Measurements from ENCODE around the gene PAF1.

PAF1 gene

GRCh38 chr19:39360599-39360998, 30.3 kb downstream of the PAF1 start:
- TF ChIP-seq CTCF (IDR thresholded peaks at IDR 0.05; ENCODE audit: low read depth, low read length): no peak
- DNase-seq (ENCODE audit: extremely low read depth, low read depth): no peak

GRCh38 chr19:39359026-39359425, 31.9 kb downstream of the PAF1 start:
- no peak for DNase-seq (ENCODE audit: extremely low read depth, low read depth)
- TF ChIP-seq CTCF (IDR thresholded peaks at IDR 0.05; ENCODE audit: low read depth, low read length): no peak

GRCh38 chr19:39356647-39357046, 34.3 kb downstream of the PAF1 start:
- TF ChIP-seq CTCF (IDR thresholded peaks at IDR 0.05; ENCODE audit: low read depth, low read length): no peak
- no peak for DNase-seq (ENCODE audit: extremely low read depth, low read depth)

GRCh38 chr19:39356073-39356472, 34.8 kb downstream of the PAF1 start:
- no peak for TF ChIP-seq CTCF (IDR thresholded peaks at IDR 0.05; ENCODE audit: low read depth, low read length)
- DNase-seq (ENCODE audit: extremely low read depth, low read depth): no peak

- no peak for TF ChIP-seq CTCF (IDR thresholded peaks at IDR 0.05; ENCODE audit: low read depth, low read length)
- no peak for DNase-seq (ENCODE audit: extremely low read depth, low read depth)
Measured at GRCh38 chr19:39355253-39355652, 35.7 kb downstream of the PAF1 start.

- DNase-seq (ENCODE audit: extremely low read depth, low read depth): no peak
- TF ChIP-seq CTCF (IDR thresholded peaks at IDR 0.05; ENCODE audit: low read depth, low read length): no peak
Measured at GRCh38 chr19:39352381-39353255, 38.3 kb downstream of the PAF1 start.

GRCh38 chr19:39351537-39352064, 39.3 kb downstream of the PAF1 start:
- TF ChIP-seq CTCF (IDR thresholded peaks at IDR 0.05; ENCODE audit: low read depth, low read length): peak; percentile 10
- DNase-seq (ENCODE audit: extremely low read depth, low read depth): no peak

All from AG09319 (cell line).